BLaER1 treated with 17β-estradiol and CSF1 and Interleukin-3, amounts not matched to agents 10 nM and 100 nM (cell line): ENCODE measurements around the gene GRIK1.

Experiments used
- H3K27ac ChIP-seq, 11 experiments: shearing (Covaris generic); formaldehyde crosslinking; 2 replicates each; pipeline ENCODE4 v1.8.1; 2022
- H3K27me3 ChIP-seq, 11 experiments: shearing (Covaris generic); formaldehyde crosslinking; 2 replicates each; pipeline ENCODE4 v1.8.1; 2022
- H3K36me3 ChIP-seq, 11 experiments: shearing (Covaris generic); formaldehyde crosslinking; 2 replicates each; pipeline ENCODE4 v1.8.1; 2022
- H3K4me1 ChIP-seq, 10 experiments: shearing (Covaris generic); formaldehyde crosslinking; 2 replicates each; pipeline ENCODE4 v1.8.1; 2022
- H3K4me2 ChIP-seq, 11 experiments: shearing (Covaris generic); formaldehyde crosslinking; 2 replicates each; pipeline ENCODE4 v1.8.1; 2022
- H3K4me3 ChIP-seq, 10 experiments: shearing (Covaris generic); formaldehyde crosslinking; 2 replicates each; pipeline ENCODE4 v1.8.1; 2022
- H3K9ac ChIP-seq, 11 experiments: shearing (Covaris generic); formaldehyde crosslinking; 2 replicates each; pipeline ENCODE4 v1.8.1; 2022
- H3K9me3 ChIP-seq, 11 experiments: shearing (Covaris generic); formaldehyde crosslinking; replicated peaks in 1 of 11; 2 replicates each; pipeline ENCODE4 v1.8.1; 2022
- H4K20me1 ChIP-seq, 11 experiments: shearing (Covaris generic); formaldehyde crosslinking; 2 replicates each; pipeline ENCODE4 v1.8.1; 2022
- Cebpa-rat ChIP-seq, 11 experiments: shearing (Covaris generic); IDR thresholded peaks; 2 replicates each; pipeline ENCODE4 v1.8.1; 2022

Gene GRIK1

GRCh38 chr21:29538115-29538514 lies 401.7 kb downstream of the GRIK1 start:
- H3K4me2 ChIP-seq = no peak overlapping the region
- peaks cover 0 to 42% (median 5%) of the 10 kb centered on the region in 11 experiments; a peak in 9 of 22 replicates for H3K36me3 ChIP-seq
- no peak overlapping the region for H3K27ac ChIP-seq
- H3K9ac ChIP-seq = no peak overlapping the region
- no peaks in the 10 kb centered on the region for H4K20me1 ChIP-seq
- H3K4me3 ChIP-seq = no peak overlapping the region
- 0 out of 20 replicates have a peak, but pooled peaks cover 0 to 5% (median 0%) of the 10 kb centered on the region in 10 experiments for H3K4me1 ChIP-seq
- no peak for TF ChIP-seq Cebpa-rat (IDR thresholded peaks at IDR 0.05)
- H3K9me3 ChIP-seq = peaks cover 12 to 23% (median 19%) of the 10 kb centered on the region in 11 experiments
- no peaks in the 10 kb centered on the region for H3K27me3 ChIP-seq

GRCh38 chr21:29534448-29534847 lies 405.3 kb downstream of the GRIK1 start:
- Histone ChIP-seq H4K20me1 (no peaks in the 10 kb centered on the region), H3K27me3 (no peaks in the 10 kb centered on the region), H3K4me3 (no peak overlapping the region), H3K4me1 (0 out of 20 replicates have a peak, but pooled peaks cover 0 to 5% (median 0%) of the 10 kb centered on the region in 10 experiments), H3K4me2 (no peak overlapping the region), H3K9ac (no peak overlapping the region), H3K9me3 (peaks cover 12 to 23% (median 19%) of the 10 kb centered on the region in 11 experiments), H3K36me3 (peaks cover 0 to 70% (median 5%) of the 10 kb centered on the region in 11 experiments; a peak in 9 of 22 replicates), H3K27ac (no peak overlapping the region)
- TF ChIP-seq Cebpa-rat (IDR thresholded peaks at IDR 0.05) = no peak

- H3K27me3 ChIP-seq = no peaks in the 10 kb centered on the region
- H3K9me3 ChIP-seq = peaks cover 33 to 42% (median 39%) of the 10 kb centered on the region in 11 experiments
- H3K4me1 ChIP-seq = no peaks in the 10 kb centered on the region
- no peak overlapping the region for H3K4me3 ChIP-seq
- no peaks in the 10 kb centered on the region for H4K20me1 ChIP-seq
- H3K9ac ChIP-seq = no peak overlapping the region
- no peak overlapping the region for H3K4me2 ChIP-seq
- no peak overlapping the region for H3K27ac ChIP-seq
- TF ChIP-seq Cebpa-rat (IDR thresholded peaks at IDR 0.05) = no peak
- peaks cover 0 to 85% (median 15%) of the 10 kb centered on the region in 11 experiments; a peak in 13 of 22 replicates for H3K36me3 ChIP-seq
Observed at GRCh38 chr21:29529139-29529538, 410.7 kb downstream of the GRIK1 start.

- peaks cover 0 to 80% (median 15%) of the 10 kb centered on the region in 11 experiments; a peak in 13 of 22 replicates for H3K36me3 ChIP-seq
- TF ChIP-seq Cebpa-rat (IDR thresholded peaks at IDR 0.05) = no peak
Observed at GRCh38 chr21:29526545-29526944, 413.3 kb downstream of the GRIK1 start.

GRCh38 chr21:29524055-29524454 lies 415.7 kb downstream of the GRIK1 start:
- Histone ChIP-seq H3K9ac (no peak overlapping the region), H4K20me1 (no peaks in the 10 kb centered on the region), H3K36me3 (peaks cover 0 to 83% (median 15%) of the 10 kb centered on the region in 11 experiments; a peak in 13 of 22 replicates), H3K9me3 (peaks cover 36 to 47% (median 40%) of the 10 kb centered on the region in 11 experiments), H3K4me2 (no peak overlapping the region), H3K27me3 (no peaks in the 10 kb centered on the region), H3K4me1 (no peaks in the 10 kb centered on the region), H3K4me3 (no peak overlapping the region), H3K27ac (no peak overlapping the region)
- no peak for TF ChIP-seq Cebpa-rat (IDR thresholded peaks at IDR 0.05)

More at GRCh38 chr21:29526545-29526944, 413.3 kb downstream of the GRIK1 start:
- no peak overlapping the region for H3K27ac ChIP-seq
- H3K27me3 ChIP-seq = no peaks in the 10 kb centered on the region
- no peaks in the 10 kb centered on the region for H4K20me1 ChIP-seq
- H3K9ac ChIP-seq = no peak overlapping the region
- H3K4me1 ChIP-seq = no peaks in the 10 kb centered on the region
- H3K4me2 ChIP-seq = no peak overlapping the region
- peak overlapping the region in 1 of 10 experiments; percentile 10; a peak in 1 of 20 replicates for H3K4me3 ChIP-seq
- peaks cover 36 to 47% (median 40%) of the 10 kb centered on the region in 11 experiments for H3K9me3 ChIP-seq

- no peaks in the 10 kb centered on the region for H4K20me1 ChIP-seq
Observed at GRCh38 chr21:29523646-29524045, 416.1 kb downstream of the GRIK1 start.

GRCh38 chr21:29521872-29522271 lies 417.9 kb downstream of the GRIK1 start:
- peaks cover 23 to 32% (median 25%) of the 10 kb centered on the region in 11 experiments for H3K9me3 ChIP-seq

More at GRCh38 chr21:29523646-29524045, 416.1 kb downstream of the GRIK1 start:
- no peaks in the 10 kb centered on the region for H3K4me1 ChIP-seq
- H3K27ac ChIP-seq = no peak overlapping the region
- peaks cover 0 to 87% (median 15%) of the 10 kb centered on the region in 11 experiments; a peak in 13 of 22 replicates for H3K36me3 ChIP-seq
- H3K4me3 ChIP-seq = no peak overlapping the region
- no peak overlapping the region for H3K4me2 ChIP-seq
- no peak for TF ChIP-seq Cebpa-rat (IDR thresholded peaks at IDR 0.05)
- no peaks in the 10 kb centered on the region for H3K27me3 ChIP-seq
- peaks cover 36 to 47% (median 40%) of the 10 kb centered on the region in 11 experiments for H3K9me3 ChIP-seq
- H3K9ac ChIP-seq = no peak overlapping the region

GRCh38 chr21:29520171-29520570 lies 419.6 kb downstream of the GRIK1 start:
- Histone ChIP-seq H3K27ac (no peak overlapping the region), H3K9me3 (peaks cover 8 to 22% (median 15%) of the 10 kb centered on the region in 11 experiments; a peak in 21 of 22 replicates), H3K36me3 (peaks cover 0 to 77% (median 0%) of the 10 kb centered on the region in 11 experiments; a peak in 6 of 22 replicates), H3K9ac (no peak overlapping the region), H3K27me3 (no peaks in the 10 kb centered on the region), H3K4me2 (no peak overlapping the region), H3K4me1 (no peaks in the 10 kb centered on the region), H4K20me1 (no peaks in the 10 kb centered on the region), H3K4me3 (no peak overlapping the region)
- TF ChIP-seq Cebpa-rat (IDR thresholded peaks at IDR 0.05) = no peak

More at GRCh38 chr21:29521872-29522271, 417.9 kb downstream of the GRIK1 start:
- Histone ChIP-seq H3K36me3 (peaks cover 0 to 77% (median 11%) of the 10 kb centered on the region in 11 experiments; a peak in 13 of 22 replicates), H4K20me1 (no peaks in the 10 kb centered on the region), H3K4me3 (no peak overlapping the region), H3K4me2 (no peak overlapping the region), H3K27me3 (no peaks in the 10 kb centered on the region), H3K4me1 (no peaks in the 10 kb centered on the region), H3K9ac (no peak overlapping the region), H3K27ac (no peak overlapping the region)
- no peak for TF ChIP-seq Cebpa-rat (IDR thresholded peaks at IDR 0.05)

GRCh38 chr21:29514652-29515247 lies 425.0 kb downstream of the GRIK1 start:
- no peak for TF ChIP-seq Cebpa-rat (IDR thresholded peaks at IDR 0.05)
- no peaks in the 10 kb centered on the region for H3K27me3 ChIP-seq
- H3K4me2 ChIP-seq = no peak overlapping the region
- H3K4me3 ChIP-seq = no peak overlapping the region
- H3K27ac ChIP-seq = no peak overlapping the region
- H3K9ac ChIP-seq = no peak overlapping the region
- peaks cover 0 to 77% (median 0%) of the 10 kb centered on the region in 11 experiments; a peak in 10 of 22 replicates for H3K36me3 ChIP-seq
- peaks cover 21 to 38% (median 32%) of the 10 kb centered on the region in 11 experiments for H3K9me3 ChIP-seq
- H3K4me1 ChIP-seq = no peaks in the 10 kb centered on the region
- no peaks in the 10 kb centered on the region for H4K20me1 ChIP-seq
